Measurements from ENCODE around the gene PRELP.

DNA sequence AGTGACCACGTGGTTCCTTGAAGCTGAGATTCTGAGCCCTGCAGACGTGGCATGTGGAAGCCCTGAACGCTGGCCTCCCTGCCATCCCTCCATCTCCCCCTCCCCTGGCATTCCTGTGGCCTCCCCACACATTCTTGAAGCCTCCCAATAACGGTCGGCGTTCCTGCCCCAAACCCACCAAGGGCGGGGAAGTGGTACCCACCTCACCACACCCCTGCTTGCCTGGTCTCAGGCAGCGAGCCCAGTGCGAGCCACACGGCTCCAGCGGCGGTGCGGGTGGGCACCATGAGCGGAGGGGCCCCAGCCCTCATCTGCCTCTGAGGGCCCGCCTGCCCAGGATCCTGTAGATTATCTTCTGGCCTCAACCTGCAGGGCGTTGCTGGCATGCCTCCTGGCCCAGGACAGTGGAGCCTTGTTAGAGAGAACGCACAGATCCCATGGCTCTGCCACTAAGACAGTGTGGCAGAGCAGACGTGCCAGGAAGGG, 20.6 kb upstream of the PRELP start:
- TF ChIP-seq, protein P1, sequence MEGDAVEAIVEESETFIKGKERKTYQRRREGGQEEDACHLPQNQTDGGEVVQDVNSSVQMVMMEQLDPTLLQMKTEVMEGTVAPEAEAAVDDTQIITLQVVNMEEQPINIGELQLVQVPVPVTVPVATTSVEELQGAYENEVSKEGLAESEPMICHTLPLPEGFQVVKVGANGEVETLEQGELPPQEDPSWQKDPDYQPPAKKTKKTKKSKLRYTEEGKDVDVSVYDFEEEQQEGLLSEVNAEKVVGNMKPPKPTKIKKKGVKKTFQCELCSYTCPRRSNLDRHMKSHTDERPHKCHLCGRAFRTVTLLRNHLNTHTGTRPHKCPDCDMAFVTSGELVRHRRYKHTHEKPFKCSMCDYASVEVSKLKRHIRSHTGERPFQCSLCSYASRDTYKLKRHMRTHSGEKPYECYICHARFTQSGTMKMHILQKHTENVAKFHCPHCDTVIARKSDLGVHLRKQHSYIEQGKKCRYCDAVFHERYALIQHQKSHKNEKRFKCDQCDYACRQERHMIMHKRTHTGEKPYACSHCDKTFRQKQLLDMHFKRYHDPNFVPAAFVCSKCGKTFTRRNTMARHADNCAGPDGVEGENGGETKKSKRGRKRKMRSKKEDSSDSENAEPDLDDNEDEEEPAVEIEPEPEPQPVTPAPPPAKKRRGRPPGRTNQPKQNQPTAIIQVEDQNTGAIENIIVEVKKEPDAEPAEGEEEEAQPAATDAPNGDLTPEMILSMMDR (IDR thresholded peaks at IDR 0.05) = no peak
- TF ChIP-seq EZH2 (IDR thresholded peaks at IDR 0.05; ENCODE audit: borderline replicate concordance, insufficient read depth, low read depth, low read length, poor library complexity, severe bottlenecking) = no peak

Data from B cell (primary cell).